ENCODE measurements around the gene MMP1.

MMP1 gene

DNA sequence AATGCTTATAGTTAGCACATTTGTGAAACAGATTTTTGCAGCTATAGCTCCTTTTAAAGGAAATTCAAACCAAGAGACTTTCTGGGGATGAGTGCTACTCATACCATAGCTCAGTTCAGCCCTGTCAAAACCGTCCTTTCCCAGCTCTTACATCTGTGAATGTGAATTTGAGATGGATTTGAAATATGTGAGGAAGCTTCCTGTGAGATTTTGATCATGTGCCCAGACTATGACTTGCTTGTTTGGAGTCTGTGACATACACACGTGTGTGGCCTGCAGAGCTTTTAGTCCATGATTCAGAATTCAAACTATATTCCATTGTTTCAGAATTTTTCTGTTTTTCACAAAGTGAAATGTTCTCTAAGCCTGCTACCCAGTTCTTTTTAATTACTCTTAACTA lies 4.4 kb upstream of the MMP1 start:
- DNase-seq = no peak

DNA sequence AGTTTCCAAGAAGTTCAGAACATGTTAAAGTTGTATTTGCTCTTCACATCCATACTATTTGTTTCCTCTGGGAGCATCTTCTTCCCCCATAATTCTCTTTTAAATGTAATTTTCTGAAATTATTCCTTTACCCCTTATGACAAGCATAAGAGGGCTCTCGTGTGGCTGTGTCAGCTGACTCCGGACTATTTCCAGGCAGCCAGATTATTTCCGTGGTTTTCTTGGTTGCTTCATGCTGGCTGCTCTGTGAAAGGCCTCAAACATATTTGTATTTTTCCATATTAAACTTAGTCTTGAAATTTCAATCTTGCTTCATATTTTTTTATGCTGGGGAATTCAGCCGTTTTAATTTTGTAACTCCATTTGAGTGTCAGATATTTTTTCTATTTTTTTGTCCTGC lies 2.8 kb upstream of the MMP1 start:
- DNase-seq = no peak

- no peak for DNase-seq
Observed at GRCh38 chr11:102799681-102800340, 1.9 kb upstream of the MMP1 start.

DNA sequence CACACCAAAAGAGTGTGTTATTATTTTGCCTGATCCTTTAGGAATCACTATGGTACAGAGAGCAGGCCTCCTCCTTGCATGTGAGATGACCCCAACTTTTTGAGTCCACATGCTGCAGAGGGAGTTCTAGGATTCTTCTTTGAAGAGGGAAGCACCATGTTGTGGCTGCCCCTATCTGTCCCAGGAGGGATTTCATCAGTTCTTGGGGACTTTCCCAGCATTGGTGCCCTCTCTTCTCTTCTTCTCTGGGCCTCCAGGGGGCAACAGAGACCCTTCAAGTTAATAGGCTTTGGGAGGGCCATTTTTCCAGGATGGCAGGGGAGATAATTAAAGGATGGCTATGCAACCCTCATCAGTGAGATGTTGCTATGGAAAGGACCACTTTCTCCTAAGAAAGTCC lies 3.6 kb downstream of the MMP1 start:
- DNase-seq = no peak

DNA sequence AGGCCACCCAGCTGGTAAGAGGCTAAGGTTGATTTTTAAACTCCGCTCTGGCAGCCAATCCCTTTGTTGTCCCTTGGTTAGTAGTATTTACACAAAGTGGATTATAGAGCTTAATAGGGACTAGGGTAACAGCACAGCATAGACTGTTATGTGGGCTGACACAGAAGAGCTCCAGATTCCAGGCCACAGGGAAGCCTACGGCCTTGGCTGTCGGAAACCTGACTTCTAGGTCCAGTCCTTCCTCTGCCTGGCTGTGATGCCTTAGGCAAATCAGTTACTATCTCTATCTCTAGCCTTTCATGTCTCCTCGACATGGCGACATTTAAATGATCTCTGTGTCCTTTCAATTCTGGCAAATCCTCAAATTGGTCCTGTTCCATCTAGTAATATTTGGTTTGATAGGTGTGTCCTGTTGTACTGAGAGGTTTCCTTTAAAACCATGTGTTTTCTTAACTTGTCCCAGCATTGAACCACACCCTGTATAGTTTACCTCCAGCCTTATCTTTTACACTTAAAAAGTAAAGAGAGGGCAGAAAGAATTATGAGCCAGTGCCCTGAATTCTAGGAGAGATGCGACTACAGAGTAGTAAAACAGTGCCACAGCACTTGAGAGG lies 4.2 kb downstream of the MMP1 start:
- DNase-seq = no peak

GRCh38 chr11:102792604-102793003 lies 5.4 kb downstream of the MMP1 start:
- DNase-seq = no peak

- no peak for DNase-seq
Observed at GRCh38 chr11:102791271-102792036, 6.5 kb downstream of the MMP1 start.

- DNase-seq = no peak
Observed at GRCh38 chr11:102788334-102788995, 9.5 kb downstream of the MMP1 start.

GRCh38 chr11:102784380-102784779 lies 13.6 kb downstream of the MMP1 start:
- DNase-seq = no peak

GRCh38 chr11:102783720-102784119 lies 14.2 kb downstream of the MMP1 start:
- DNase-seq = no peak

DNA sequence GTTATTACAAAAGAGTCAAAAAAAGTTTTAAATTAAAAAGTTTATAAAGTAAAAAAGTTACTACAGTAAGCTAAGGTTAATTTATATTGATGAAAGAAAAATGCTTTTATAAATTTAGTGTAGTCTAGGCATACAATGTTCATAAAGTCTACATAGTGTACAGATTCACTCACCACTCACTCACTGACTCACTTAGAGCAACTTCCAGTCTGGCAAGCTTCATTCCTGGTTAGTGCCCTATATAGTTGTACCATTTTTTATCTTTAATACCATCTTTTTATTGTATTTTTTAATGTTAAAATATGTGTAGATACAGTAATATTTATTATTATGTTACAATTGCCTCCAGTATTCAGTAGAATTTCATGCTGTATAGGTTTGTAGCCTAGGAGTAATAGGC lies 14.9 kb downstream of the MMP1 start:
- no peak for DNase-seq

DNA sequence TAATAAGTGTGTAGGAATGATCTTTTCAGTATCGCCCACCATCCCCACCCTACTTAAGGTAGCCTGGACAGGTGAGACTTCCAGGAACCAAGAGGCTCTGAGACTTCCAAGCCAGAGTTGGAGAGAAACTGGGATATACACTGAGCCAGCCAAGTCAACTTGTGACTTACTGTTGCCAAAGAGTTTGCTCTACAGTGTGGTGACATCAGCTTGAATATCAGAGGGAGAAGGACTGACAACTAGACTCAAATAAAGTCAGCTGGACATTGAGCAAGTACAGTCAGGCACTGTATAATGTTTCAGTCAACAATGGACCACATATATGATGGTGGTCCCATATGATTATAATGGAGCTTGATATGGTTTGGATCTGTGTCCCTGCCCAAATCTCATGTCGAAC lies 16.3 kb downstream of the MMP1 start:
- DNase-seq = no peak

- DNase-seq = no peak
Observed at GRCh38 chr11:102780491-102780918, 17.5 kb downstream of the MMP1 start, which contains the start of gene MMP10. Gene MMP10 (minus strand): TSS chr11:102780628. CDS start chr11:102780591, 37 bp downstream.

GRCh38 chr11:102776454-102776853 lies 21.5 kb downstream of the MMP1 start:
- no peak for DNase-seq

GRCh38 chr11:102773386-102773785 lies 24.6 kb downstream of the MMP1 start:
- no peak for DNase-seq

GRCh38 chr11:102771351-102771750 lies 26.6 kb downstream of the MMP1 start:
- DNase-seq = no peak

DNA sequence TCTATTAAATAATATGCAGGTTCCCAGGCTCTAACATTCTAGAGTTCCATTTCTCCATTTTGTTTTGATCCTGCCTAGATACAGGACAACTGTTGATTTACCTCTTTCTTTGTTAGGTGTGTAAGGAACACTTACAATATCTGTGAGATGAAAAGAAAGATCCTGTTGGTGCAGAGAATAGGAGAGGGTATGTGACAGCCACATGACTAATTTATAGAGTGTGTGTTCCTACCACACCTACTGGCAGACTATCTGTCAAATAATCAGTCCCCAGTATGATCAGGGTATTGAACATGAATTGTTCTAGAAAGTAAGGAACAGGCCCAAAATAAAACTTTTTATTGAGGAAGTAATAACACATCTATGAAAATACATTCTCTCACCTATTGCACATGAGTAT lies 27.8 kb downstream of the MMP1 start:
- no peak for DNase-seq

- no peak for DNase-seq
Observed at GRCh38 chr11:102767800-102768199, 30.2 kb downstream of the MMP1 start.

GRCh38 chr11:102763440-102763839 lies 34.5 kb downstream of the MMP1 start:
- no peak for DNase-seq

DNA sequence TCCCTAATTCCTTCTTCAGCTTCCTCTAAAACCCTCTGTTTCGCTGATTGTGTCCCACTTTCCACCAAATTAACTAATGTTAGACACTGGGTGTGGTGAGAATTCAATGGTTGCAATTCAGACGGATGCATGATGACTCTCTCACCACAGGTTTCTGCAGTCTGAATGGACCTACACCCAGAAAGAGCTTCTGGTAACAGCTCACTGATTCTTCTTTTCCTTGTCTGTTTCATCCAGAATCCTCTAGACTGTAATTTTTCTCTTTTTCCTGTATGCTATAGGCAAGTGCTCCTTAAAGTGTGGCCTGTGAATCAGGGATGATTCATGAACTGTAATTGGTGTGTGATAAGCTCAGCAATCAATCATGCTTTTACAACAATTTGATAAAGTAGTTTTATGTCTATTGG lies 35.6 kb downstream of the MMP1 start:
- DNase-seq = no peak

DNA sequence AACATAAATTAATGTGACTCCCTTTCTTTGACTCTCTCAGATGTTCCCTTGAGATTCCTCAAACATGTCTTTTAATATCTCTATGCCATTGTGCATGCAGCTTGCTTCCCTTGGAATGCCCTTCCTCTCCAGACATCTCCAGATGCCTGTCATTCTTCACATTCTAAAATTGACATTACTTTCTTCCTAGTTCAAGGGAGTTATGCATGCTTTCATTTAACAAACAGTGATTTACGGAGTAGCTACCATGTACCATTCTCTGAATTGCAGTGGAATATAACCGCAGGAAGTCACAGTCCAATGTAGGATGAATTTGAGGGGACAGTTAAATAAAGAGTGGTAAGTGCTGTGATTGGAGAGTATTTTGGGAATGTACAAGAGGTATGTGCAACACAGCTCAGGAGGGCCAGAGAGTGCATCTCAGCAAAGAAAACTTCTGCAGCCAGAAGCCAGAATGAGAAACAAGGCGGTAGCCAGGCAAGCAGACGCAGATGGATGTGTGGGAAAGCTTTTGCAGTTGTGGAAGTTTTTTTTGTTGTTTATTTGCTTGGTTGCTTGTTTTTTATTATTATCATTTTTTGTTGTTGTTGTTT lies 36.2 kb downstream of the MMP1 start:
- no peak for DNase-seq

DNA sequence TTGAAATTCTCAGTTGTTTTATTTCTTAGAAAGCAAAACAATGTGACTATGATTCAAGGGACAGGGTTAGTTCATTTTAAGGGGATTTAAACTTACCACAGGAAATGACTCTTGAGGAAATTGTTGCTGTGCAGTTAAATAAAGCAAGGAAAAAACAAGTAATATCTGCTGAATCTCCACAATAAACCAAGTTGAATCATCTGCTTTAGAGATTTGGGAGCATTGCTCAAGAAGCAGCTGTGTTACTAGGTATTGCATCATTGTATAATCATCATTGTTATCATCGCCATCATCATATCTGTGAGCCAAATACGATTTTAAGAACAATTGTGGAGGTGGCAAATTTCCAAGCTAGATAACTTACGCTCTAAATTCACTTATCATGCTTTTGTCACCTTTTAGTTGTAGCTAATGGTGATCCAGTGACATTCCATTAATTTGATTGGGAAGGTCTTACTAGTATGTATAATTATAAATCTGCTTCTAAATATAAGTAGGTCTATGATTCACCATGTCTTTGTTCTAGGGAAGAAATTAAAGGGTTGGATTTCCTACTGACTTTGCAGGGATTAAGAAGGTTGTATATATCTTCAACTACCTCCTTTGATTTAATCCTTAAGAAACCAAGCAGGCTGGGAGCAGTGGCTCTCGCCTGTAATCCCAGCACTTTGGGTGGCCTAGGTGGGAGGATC lies 37.5 kb downstream of the MMP1 start:
- no peak for DNase-seq

All from stimulated activated naive CD4-positive, alpha-beta T cell treated with Interleukin-2 at 50 U/mL for 16 hours (primary cell).